Left ventricle myocardium inferior (tissue), 1 donor: ENCODE data around the gene CAPN5. TPM values are rescaled to one million over a fixed set of nuclear protein-coding genes. Genes with fewer than 3 reads are reported as not detected.
A peak's percentile ranks its signal among the peaks of the same experiment; 100 is the strongest.

Experiments
- DNase-seq: peaks from one replicate; pipeline ENCODE4 v3.0.0-alpha.2; 2020
- H3K27ac ChIP-seq: fragments of 200-600 bp; replicated peaks from 2 replicates; pipeline ENCODE4 v1.8.0; 2021
- H3K27me3 ChIP-seq: fragments of 200-600 bp; 2 replicates; pipeline ENCODE4 v1.8.0; 2021; ENCODE audit warnings: low read depth
- H3K36me3 ChIP-seq: fragments of 200-600 bp; 2 replicates; pipeline ENCODE4 v1.8.0; 2021
- H3K4me1 ChIP-seq: fragments of 200-600 bp; 2 replicates; pipeline ENCODE4 v1.8.0; 2021
- H3K4me3 ChIP-seq: fragments of 200-600 bp; 2 replicates; pipeline ENCODE4 v1.8.0; 2021; ENCODE audit warnings: mild to moderate bottlenecking, moderate library complexity
- H3K9me3 ChIP-seq: fragments of 200-600 bp; replicated peaks from 2 replicates; pipeline ENCODE4 v1.8.0; 2021
- intact Hi-C: fragments of 100-400 bp; cut with micrococcal nuclease; formaldehyde crosslinking; loops from one replicate; pipeline ENCODE4 v1.11.0; 2022
- total RNA-seq: library from RNA; stranded (reverse); fragmentation: NEBNext Ultra II Directional; extraction: Animal tissue kit (Norgen Biotek cat#: 25700); gene quantifications from one replicate; pipeline ENCODE4 v1.2.1, GENCODE V29; 2021
- TF ChIP-seq, protein P1 (sequence below): fragments of 200-600 bp; IDR thresholded peaks from 2 replicates; pipeline ENCODE4 v1.8.0; 2021; ENCODE audit warnings: antibody characterized with exemption, mild to moderate bottlenecking, borderline replicate concordance
- donor health status: DM: no; HTN: yes; CAD: no; lungs with severe emphysema.

The CAPN5 gene
- total RNA-seq, 1 donor from 2014 or later, result 2.3 TPM

DNA sequence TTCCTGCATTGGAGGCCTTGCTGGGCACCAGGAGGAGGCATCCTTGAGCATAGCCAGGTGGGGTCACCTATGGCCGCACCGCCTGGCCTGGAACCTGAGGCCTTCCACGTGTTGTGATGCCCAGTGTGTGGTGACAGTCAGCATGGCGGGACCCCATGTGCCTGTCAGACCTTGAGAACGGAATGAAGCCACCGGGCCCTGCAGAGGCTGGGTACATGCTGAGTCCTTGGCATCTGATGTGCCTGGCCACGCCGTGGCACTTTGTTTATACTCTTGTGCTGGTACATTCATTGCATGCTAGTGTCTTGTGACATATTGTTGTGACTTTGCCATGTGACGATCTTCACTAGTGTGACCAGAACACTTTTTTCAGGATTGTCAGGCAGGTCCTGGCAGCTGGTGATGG lies 52.8 kb downstream of the CAPN5 start:
- DNase-seq, result peak; percentile 46
- H3K9me3 ChIP-seq, result no peaks in the 10 kb centered on the region
- H3K27me3 ChIP-seq, result no peaks in the 10 kb centered on the region
- H3K36me3 ChIP-seq, result no peaks in the 10 kb centered on the region
- TF ChIP-seq, protein P1, sequence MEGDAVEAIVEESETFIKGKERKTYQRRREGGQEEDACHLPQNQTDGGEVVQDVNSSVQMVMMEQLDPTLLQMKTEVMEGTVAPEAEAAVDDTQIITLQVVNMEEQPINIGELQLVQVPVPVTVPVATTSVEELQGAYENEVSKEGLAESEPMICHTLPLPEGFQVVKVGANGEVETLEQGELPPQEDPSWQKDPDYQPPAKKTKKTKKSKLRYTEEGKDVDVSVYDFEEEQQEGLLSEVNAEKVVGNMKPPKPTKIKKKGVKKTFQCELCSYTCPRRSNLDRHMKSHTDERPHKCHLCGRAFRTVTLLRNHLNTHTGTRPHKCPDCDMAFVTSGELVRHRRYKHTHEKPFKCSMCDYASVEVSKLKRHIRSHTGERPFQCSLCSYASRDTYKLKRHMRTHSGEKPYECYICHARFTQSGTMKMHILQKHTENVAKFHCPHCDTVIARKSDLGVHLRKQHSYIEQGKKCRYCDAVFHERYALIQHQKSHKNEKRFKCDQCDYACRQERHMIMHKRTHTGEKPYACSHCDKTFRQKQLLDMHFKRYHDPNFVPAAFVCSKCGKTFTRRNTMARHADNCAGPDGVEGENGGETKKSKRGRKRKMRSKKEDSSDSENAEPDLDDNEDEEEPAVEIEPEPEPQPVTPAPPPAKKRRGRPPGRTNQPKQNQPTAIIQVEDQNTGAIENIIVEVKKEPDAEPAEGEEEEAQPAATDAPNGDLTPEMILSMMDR, result no peak
- intact Hi-C loops, result no loop called here
- H3K4me1 ChIP-seq, result no peaks in the 10 kb centered on the region
- no peak overlapping the region for H3K4me3 ChIP-seq
- H3K27ac ChIP-seq, result peak overlapping the region; percentile 16

DNA sequence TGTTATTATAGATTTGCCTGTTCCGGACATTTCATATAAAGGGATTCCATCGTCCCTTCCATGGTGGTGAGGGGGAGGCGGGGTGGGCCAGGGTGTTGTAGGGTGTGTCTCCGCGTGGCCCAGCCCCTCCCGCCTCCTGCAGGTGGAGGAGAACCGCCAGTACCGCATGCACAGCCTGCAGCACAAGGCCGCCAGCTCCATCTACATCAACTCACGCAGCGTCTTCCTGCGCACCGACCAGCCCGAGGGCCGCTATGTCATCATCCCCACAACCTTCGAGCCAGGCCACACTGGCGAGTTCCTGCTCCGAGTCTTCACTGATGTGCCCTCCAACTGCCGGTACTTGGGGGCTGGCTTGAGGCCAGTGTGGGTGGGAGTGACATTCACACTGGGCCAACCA lies 53.8 kb downstream of the CAPN5 start:
- no peaks in the 10 kb centered on the region for H3K36me3 ChIP-seq
- TF ChIP-seq, protein P1, result no peak
- intact Hi-C loops, result no loop called here
- no peak for DNase-seq
- H3K4me1 ChIP-seq, result no peaks in the 10 kb centered on the region
- H3K4me3 ChIP-seq, result no peak overlapping the region
- H3K27ac ChIP-seq, result no peak overlapping the region
- no peaks in the 10 kb centered on the region for H3K27me3 ChIP-seq
- no peaks in the 10 kb centered on the region for H3K9me3 ChIP-seq

DNA sequence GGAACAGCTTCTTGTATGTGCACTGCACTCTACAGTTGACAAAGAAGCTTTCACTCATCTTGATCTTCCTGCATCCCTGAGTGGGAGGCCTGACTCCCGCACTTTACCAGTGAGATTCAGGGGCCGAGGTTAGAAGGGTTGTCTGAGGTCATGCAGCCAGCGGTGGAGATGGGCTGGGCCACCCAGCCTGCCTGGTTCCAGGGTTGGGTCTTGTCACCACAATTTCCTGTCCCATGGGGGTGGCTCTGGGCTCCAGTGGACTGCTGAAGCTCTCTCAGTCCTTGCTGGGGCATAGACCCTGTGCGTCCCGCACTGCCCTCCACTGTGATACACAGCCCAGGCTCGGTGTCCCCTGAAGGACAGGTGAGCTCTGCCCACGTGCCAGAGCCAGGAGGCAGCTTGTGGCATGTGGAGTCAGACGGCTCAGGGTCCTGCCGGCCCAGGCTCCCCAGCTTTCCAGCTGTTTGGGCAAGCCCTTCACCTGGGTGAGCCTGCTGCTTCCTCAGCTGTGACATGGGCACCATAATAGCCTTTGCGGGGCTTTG lies 54.4 kb downstream of the CAPN5 start:
- peaks cover 5% of the 10 kb centered on the region for H3K27me3 ChIP-seq
- TF ChIP-seq, protein P1, result no peak
- no peak overlapping the region for H3K4me3 ChIP-seq
- no peaks in the 10 kb centered on the region for H3K4me1 ChIP-seq
- no peaks in the 10 kb centered on the region for H3K36me3 ChIP-seq
- intact Hi-C loops, result no loop called here
- no peaks in the 10 kb centered on the region for H3K9me3 ChIP-seq
- no peak overlapping the region for H3K27ac ChIP-seq
- no peak for DNase-seq

DNA sequence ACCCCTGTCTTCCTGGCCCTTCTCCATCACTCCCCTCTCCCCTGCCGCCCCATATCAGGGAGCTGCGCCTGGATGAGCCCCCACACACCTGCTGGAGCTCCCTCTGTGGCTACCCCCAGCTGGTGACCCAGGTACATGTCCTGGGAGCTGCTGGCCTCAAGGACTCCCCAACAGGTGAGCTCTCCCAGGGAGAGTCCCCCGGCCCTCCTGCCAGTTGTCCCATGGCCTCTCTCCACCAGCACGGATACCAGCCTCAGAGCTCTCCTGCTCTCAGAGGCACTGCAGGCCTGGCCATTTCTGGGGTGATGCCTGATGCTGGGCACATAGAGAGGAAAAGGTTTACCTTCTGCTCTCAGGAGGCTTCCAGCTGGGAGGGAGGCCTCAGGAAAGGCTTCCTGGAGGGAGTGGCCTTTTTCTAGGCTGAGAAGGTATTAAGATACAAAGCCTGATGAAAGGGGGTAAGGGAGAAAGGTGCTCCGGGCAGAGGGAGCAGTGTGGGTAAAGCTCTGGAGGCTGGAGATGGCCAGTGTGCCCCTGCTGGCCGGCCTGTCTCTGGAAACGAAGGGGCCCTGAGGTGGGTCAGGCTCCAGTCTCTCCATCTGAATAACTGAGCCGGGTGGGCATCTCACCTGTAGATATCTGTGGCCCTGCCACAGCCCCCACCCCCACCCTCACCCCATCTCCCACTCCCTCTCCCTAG lies 55.3 kb downstream of the CAPN5 start:
- Histone ChIP-seq H3K27me3 (peaks cover 13% of the 10 kb centered on the region), H3K36me3 (no peaks in the 10 kb centered on the region), H3K27ac (no peak overlapping the region), H3K4me1 (peaks cover 4% of the 10 kb centered on the region), H3K4me3 (no peak overlapping the region), H3K9me3 (no peaks in the 10 kb centered on the region)
- TF ChIP-seq, protein P1, result no peak
- DNase-seq, result no peak
- intact Hi-C loops, result no loop called here

DNA sequence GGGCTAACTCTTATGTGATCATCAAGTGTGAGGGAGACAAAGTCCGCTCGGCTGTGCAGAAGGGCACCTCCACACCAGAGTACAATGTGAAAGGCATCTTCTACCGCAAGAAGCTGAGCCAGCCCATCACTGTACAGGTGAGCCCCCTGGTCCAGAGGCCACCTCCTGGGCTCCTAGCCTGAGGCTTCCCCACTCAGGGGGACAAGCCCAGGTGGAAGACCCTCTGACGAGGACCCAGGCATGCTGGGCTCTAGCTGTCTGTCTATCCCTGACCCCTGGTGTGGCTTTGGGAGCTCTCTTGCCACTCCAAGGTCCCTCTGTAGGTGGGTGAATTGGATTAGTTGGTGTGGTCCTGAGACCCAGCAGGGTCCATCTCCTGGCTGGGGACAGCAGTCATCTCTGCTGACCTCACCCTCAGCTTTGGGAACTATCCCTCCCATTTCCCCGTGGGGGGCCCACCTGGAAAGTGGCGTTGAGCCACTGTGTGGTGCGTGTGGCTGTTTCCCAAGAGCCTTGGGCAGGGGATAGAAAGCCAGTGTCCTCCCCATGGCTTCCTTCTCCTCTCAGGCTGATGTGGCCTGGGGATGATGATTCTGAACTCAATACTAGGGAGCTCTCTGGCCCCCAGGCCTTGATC lies 55.9 kb downstream of the CAPN5 start:
- no peak overlapping the region for H3K4me3 ChIP-seq
- H3K9me3 ChIP-seq, result no peaks in the 10 kb centered on the region
- no peaks in the 10 kb centered on the region for H3K36me3 ChIP-seq
- H3K27ac ChIP-seq, result no peak overlapping the region
- peaks cover 13% of the 10 kb centered on the region for H3K27me3 ChIP-seq
- TF ChIP-seq, protein P1, result no peak
- H3K4me1 ChIP-seq, result peaks cover 11% of the 10 kb centered on the region
- intact Hi-C loops, result no loop called here
- no peak for DNase-seq
